C1 segment of cervical spinal cord (tissue), 14 donors: ENCODE data around the gene FKBP1A.
"Not testable (repeated sequence)": the region's sequence is repeated elsewhere in the genome, so short reads cannot be mapped to it uniquely, and the experiment has no call there.

ENCODE experiments used
- DNase-seq, 14 donors: peaks; one replicate each; lab custom pipeline; 2025; lab: John Stamatoyannopoulos, UW

The FKBP1A gene

GRCh38 chr20:1417273-1417672 lies 24.4 kb upstream of the FKBP1A start:
- no peak for DNase-seq

- no peak for DNase-seq
Observed at GRCh38 chr20:1415667-1416468, 23.0 kb upstream of the FKBP1A start.

- DNase-seq, result no peak
Observed at GRCh38 chr20:1414982-1415381, 22.1 kb upstream of the FKBP1A start.

GRCh38 chr20:1405801-1406200 lies 12.9 kb upstream of the FKBP1A start:
- no peak for DNase-seq

GRCh38 chr20:1403624-1404023 lies 10.8 kb upstream of the FKBP1A start:
- DNase-seq, result no peak

- DNase-seq, result no peak
Observed at GRCh38 chr20:1402149-1402548, 9.3 kb upstream of the FKBP1A start.

- no peak for DNase-seq
Observed at GRCh38 chr20:1401451-1401907, 8.6 kb upstream of the FKBP1A start.

- DNase-seq, result not testable (repeated sequence)
Observed at GRCh38 chr20:1399678-1400366, 7.0 kb upstream of the FKBP1A start.

- DNase-seq, result not testable (repeated sequence)
Observed at GRCh38 chr20:1398185-1398584, 5.3 kb upstream of the FKBP1A start.

- DNase-seq, result no peak
Observed at GRCh38 chr20:1397710-1398109, 4.9 kb upstream of the FKBP1A start.

- DNase-seq, result no peak
Observed at GRCh38 chr20:1396702-1397101, 3.8 kb upstream of the FKBP1A start.

- DNase-seq, result no peak
Observed at GRCh38 chr20:1396264-1396663, 3.4 kb upstream of the FKBP1A start.

- DNase-seq, result no peak
Observed at GRCh38 chr20:1394686-1395085, 1.8 kb upstream of the FKBP1A start.

GRCh38 chr20:1393507-1393882 lies 641 bp upstream of the FKBP1A start:
- no peak for DNase-seq

GRCh38 chr20:1392443-1392692 lies 486 bp downstream of the FKBP1A start:
- no peak for DNase-seq

- DNase-seq, result peak in 4 of 14 donors; percentile 17 to 27 (median 21)
Observed at GRCh38 chr20:1391640-1392442, 1.0 kb downstream of the FKBP1A start.

- no peak for DNase-seq
Observed at GRCh38 chr20:1390581-1391403, 2.1 kb downstream of the FKBP1A start.

- DNase-seq, result no peak
Observed at GRCh38 chr20:1389703-1390580, 2.9 kb downstream of the FKBP1A start.

- no peak for DNase-seq
Observed at GRCh38 chr20:1388741-1389483, 3.9 kb downstream of the FKBP1A start.

- no peak for DNase-seq
Observed at GRCh38 chr20:1388253-1388652, 4.6 kb downstream of the FKBP1A start.
